GM21737 (cell line): ENCODE data around the gene SNRPB.

ENCODE experiments used
- ATAC-seq: cut with Tn5 transposase; IDR thresholded peaks from one replicate; pipeline ENCODE4 v1.9.1; 2021; ENCODE audit warnings: mild to moderate bottlenecking, moderate library complexity; ENCODE audit not compliant: unreplicated experiment

SNRPB gene

GRCh38 chr20:2430538-2430937, 40.1 kb downstream of the SNRPB start:
- ATAC-seq, result no peak

GRCh38 chr20:2429051-2429450, 41.5 kb downstream of the SNRPB start:
- no peak for ATAC-seq

- no peak for ATAC-seq
These were observed 49.3 kb downstream of the SNRPB start for GRCh38 chr20:2421247-2421646.

GRCh38 chr20:2420510-2420909, 50.1 kb downstream of the SNRPB start:
- ATAC-seq, result no peak

GRCh38 chr20:2418388-2418787, 52.2 kb downstream of the SNRPB start:
- ATAC-seq, result no peak

GRCh38 chr20:2417213-2417541, 53.4 kb downstream of the SNRPB start:
- ATAC-seq, result no peak

- no peak for ATAC-seq
These were observed 53.9 kb downstream of the SNRPB start for GRCh38 chr20:2416541-2417212.
